ENCODE data around the gene WRNIP1.

The WRNIP1 gene

DNA sequence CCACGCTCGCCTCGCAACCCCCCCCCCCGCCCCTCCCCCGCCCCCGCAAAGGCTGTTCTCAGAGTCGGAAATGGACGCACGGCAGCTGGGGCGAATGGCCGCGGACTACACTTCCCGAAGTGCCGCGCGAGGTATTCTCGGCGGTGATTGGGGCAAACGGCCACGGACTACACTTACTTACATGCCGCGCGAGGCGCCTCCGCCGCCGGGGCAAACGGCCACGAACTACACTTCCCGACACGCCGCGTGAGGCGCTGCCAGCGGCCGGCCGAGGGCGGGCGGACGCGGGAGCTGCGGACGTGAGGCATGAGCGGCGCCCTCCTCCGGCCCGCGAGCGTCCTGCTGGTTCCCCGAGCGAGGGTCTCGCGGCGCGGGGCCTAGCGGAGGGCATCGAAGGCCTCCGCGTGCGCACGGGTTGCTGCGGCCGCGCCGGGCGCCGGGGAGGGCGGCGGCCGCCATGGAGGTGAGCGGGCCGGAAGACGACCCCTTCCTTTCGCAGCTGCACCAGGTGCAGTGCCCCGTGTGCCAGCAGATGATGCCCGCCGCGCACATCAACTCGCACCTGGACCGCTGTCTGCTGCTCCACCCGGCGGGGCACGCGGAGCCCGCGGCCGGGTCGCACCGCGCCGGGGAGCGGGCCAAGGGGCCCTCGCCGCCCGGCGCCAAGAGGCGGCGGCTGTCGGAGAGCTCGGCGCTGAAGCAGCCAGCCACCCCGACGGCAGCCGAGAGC is at the start of gene WRNIP1:
TSS of gene WRNIP1 (plus strand) at position 228 of the 730 bp plus-strand sequence. CDS start at position 458, 230 bp downstream.
- H3K27me3 ChIP-seq, result no peaks in the 10 kb centered on the region
- TF ChIP-seq, protein P1, sequence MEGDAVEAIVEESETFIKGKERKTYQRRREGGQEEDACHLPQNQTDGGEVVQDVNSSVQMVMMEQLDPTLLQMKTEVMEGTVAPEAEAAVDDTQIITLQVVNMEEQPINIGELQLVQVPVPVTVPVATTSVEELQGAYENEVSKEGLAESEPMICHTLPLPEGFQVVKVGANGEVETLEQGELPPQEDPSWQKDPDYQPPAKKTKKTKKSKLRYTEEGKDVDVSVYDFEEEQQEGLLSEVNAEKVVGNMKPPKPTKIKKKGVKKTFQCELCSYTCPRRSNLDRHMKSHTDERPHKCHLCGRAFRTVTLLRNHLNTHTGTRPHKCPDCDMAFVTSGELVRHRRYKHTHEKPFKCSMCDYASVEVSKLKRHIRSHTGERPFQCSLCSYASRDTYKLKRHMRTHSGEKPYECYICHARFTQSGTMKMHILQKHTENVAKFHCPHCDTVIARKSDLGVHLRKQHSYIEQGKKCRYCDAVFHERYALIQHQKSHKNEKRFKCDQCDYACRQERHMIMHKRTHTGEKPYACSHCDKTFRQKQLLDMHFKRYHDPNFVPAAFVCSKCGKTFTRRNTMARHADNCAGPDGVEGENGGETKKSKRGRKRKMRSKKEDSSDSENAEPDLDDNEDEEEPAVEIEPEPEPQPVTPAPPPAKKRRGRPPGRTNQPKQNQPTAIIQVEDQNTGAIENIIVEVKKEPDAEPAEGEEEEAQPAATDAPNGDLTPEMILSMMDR (IDR thresholded peaks at IDR 0.05), result peak; percentile 94
- peak within 1 kb of the TSS; percentile 91 for H3K27ac ChIP-seq
- no peaks in the 10 kb centered on the region for H3K36me3 ChIP-seq
- peak within 1 kb of the TSS; percentile 81 to 91 for H3K4me3 ChIP-seq (ENCODE audit: low read depth in 1 of 2, low read length in 1 of 2)
- no peaks in the 10 kb centered on the region for H3K9me3 ChIP-seq
- peaks cover 43 to 46% of the 10 kb centered on the region in 2 experiments for H3K4me1 ChIP-seq (ENCODE audit: control insufficient read depth in 1 of 2, insufficient read depth in 1 of 2, low read depth in 1 of 2, low read length in 1 of 2)

DNA sequence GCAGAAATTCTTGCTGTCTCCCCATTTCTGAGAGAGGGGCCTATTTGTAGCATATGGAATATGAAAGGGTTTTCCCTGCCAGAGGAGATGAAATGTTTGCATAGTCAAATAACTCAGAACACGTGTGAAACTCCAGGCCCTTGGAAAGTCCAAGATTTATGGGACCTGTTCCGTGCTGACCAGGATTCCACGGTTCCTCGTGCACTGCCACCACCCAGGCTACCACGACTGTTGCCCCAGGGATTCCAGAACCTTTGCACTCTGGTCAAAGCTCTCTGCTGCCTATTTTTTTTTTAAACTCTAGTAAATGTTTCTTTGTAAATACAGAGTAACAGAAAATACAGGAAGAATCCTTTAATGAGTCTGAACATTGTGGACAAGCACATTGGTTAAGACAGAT is 49.5 kb upstream of the WRNIP1 start:
- Histone ChIP-seq H3K4me1 (ENCODE audit: control insufficient read depth in 1 of 2, insufficient read depth in 1 of 2, low read depth in 1 of 2, low read length in 1 of 2) (peaks cover 0 to 6% of the 10 kb centered on the region in 2 experiments), H3K4me3 (ENCODE audit: low read depth in 1 of 2, low read length in 1 of 2) (no peak overlapping the region), H3K9me3 (no peaks in the 10 kb centered on the region)

DNA sequence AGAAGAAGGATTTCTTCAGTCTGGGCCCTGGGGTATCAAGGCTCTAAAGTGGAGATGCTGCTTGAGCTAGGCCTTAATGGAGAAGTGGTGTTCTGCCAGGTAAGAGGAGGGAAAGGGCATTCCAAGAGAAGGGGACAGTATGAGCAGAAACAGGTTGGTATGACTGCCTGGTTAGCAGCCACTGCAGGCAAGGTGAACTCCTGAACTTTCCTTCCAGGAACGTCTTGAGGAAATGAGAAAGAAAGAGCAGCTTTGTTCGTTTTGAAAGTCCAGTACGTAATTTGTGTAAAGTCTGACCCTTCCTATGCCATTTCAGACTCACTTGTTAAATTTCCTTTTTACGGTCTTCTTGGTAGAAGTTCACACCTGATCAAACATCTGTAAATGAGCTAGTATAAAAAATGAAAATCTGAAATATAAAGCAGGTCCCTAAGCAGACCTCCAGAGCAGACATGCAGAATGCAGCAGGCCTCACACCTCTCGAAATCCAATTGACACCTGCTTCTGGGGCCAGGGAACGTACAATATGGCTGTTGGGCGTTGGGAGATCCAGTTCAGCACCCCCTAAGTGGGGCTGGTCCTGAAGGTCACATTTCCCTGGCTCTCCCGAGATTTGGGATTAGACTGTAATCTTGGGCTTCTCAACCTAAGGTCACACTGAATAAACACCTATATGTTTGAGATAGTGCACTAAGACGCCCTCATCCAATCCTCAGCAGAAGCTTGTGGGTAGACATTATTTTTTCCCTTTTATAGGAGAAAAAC is 48.1 kb upstream of the WRNIP1 start:
- no peak overlapping the region for H3K27ac ChIP-seq
- no peak overlapping the region for H3K4me3 ChIP-seq (ENCODE audit: low read depth in 1 of 2, low read length in 1 of 2)
- no peaks in the 10 kb centered on the region for H3K27me3 ChIP-seq
- H3K4me1 ChIP-seq (ENCODE audit: control insufficient read depth in 1 of 2, insufficient read depth in 1 of 2, low read depth in 1 of 2, low read length in 1 of 2), result peaks cover 0 to 6% of the 10 kb centered on the region in 2 experiments
- TF ChIP-seq, protein P1 (IDR thresholded peaks at IDR 0.05), result no peak
- no peaks in the 10 kb centered on the region for H3K36me3 ChIP-seq
- H3K9me3 ChIP-seq, result no peaks in the 10 kb centered on the region

More for the DNA sequence above, 49.5 kb upstream of the WRNIP1 start:
- Histone ChIP-seq H3K27me3 (no peaks in the 10 kb centered on the region), H3K27ac (no peak overlapping the region), H3K36me3 (no peaks in the 10 kb centered on the region)
- TF ChIP-seq, protein P1 (IDR thresholded peaks at IDR 0.05), result no peak

DNA sequence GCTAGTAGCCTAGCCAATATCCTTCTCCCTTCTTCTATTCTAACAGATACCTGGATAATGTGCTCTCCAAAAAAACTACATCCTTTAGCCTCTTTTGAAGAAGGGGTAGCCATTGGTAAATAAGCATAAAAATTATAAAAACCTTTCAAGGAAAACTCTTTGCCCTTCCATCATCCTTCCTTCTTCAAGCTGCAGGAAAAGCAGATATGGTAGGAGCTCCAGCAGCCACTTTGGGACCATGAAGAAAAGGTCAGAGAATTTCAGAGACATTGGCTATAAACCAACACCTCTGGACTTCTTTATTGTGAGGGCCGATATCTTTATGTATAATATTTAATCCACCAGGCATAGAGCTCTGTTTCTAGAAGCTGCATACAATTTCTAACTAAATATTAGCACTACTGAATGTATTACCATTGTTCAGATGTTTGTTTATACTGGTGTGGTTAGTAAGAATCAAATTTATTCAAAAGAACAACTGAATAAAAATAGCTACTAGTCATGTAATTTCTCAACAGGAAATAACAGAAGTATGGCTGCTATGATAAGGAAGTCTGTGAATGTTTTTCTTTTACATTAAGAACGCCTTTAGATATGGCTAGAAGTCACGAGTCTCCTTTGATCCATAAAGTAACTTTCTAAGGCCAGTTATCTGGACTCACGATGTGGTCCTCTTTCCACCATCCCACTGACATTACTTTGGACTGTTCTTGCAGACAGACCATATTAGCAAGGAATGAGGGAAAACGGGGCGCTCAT is 46.7 kb upstream of the WRNIP1 start:
- Histone ChIP-seq H3K27ac (no peak overlapping the region), H3K9me3 (no peaks in the 10 kb centered on the region), H3K36me3 (no peaks in the 10 kb centered on the region), H3K4me3 (ENCODE audit: low read depth in 1 of 2, low read length in 1 of 2) (no peak overlapping the region), H3K27me3 (no peaks in the 10 kb centered on the region), H3K4me1 (ENCODE audit: control insufficient read depth in 1 of 2, insufficient read depth in 1 of 2, low read depth in 1 of 2, low read length in 1 of 2) (peaks cover 0 to 6% of the 10 kb centered on the region in 2 experiments)
- TF ChIP-seq, protein P1 (IDR thresholded peaks at IDR 0.05), result no peak

DNA sequence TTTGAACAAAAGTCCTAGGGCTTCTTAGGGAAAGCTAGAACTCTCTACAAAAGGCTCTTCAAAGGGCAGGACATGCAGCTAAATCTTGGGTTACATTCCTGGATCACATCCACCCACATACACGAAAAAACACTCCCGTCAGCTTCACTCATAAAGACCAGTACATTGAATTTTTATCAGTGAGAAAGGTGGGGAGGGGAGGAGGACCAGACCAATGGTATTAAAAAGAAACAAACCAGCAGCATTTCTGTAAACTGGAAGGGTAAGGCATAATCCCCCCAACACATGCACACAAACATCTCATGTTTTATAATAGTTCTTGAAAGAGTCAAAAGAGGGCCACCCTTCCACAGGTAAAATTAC is 46.1 kb upstream of the WRNIP1 start:
- Histone ChIP-seq H3K4me3 (ENCODE audit: low read depth in 1 of 2, low read length in 1 of 2) (no peak overlapping the region), H3K4me1 (ENCODE audit: control insufficient read depth in 1 of 2, insufficient read depth in 1 of 2, low read depth in 1 of 2, low read length in 1 of 2) (peaks cover 0 to 6% of the 10 kb centered on the region in 2 experiments), H3K9me3 (no peaks in the 10 kb centered on the region), H3K27me3 (no peaks in the 10 kb centered on the region), H3K36me3 (no peaks in the 10 kb centered on the region), H3K27ac (no peak overlapping the region)
- TF ChIP-seq, protein P1 (IDR thresholded peaks at IDR 0.05), result no peak
